AG04450 (cell line): ENCODE measurements around the gene MCC. TPM values are rescaled to one million over a fixed set of nuclear protein-coding genes. Genes with fewer than 3 reads are reported as not detected.

ENCODE experiments used
- CTCF ChIA-PET: fragments of 300-600, 350-600 bp; formaldehyde crosslinking; extraction: SDS; loops from one replicate; lab custom pipeline; 2022; ENCODE audit warnings: antibody characterized with exemption, inconsistent platforms; lab: Charles Lee
- POLR2A ChIA-PET: fragments of 350-600 bp; formaldehyde crosslinking; extraction: SDS; loops from one replicate; lab custom pipeline; 2021; ENCODE audit warnings: antibody characterized with exemption, inconsistent platforms; lab: Yijun Ruan, JAX
- DNase-seq: peaks from one replicate; pipeline ENCODE4 v3.0.0-alpha.2; 2011; ENCODE audit warnings: low read depth, low spot score
- H3K27ac ChIP-seq: one replicate; pipeline ENCODE4 v1.5.1; 2012; ENCODE audit warnings: low read depth, low read length, control low read depth
- H3K27me3 ChIP-seq: one replicate; pipeline ENCODE4 v1.6.0; 2012; ENCODE audit warnings: low read length; ENCODE audit not compliant: control insufficient read depth, insufficient read depth
- H3K4me3 ChIP-seq: 2 replicates; pipeline ENCODE4 v1.5.1; 2011; ENCODE audit warnings: mild to moderate bottlenecking, low read depth, low read length, control low read depth
- H3K9me3 ChIP-seq: 2 replicates; pipeline ENCODE4 v1.5.1; 2012; ENCODE audit warnings: low read length; ENCODE audit not compliant: control insufficient read depth, insufficient read depth
- CTCF ChIP-seq: IDR thresholded peaks from 2 replicates; pipeline ENCODE4 v1.5.1; 2011; ENCODE audit warnings: low read depth, low read length, control low read depth, inconsistent platforms
- polyA plus RNA-seq: library from polyadenylated mRNA; depleted of rRNA; stranded (reverse); fragments of >200 nt; gene quantifications from 2 replicates; pipeline ENCODE4 v1.2.3, GENCODE V29; 2011

MCC gene
- polyA plus RNA-seq, 1 experiment = 17.5 TPM

- Histone ChIP-seq H3K4me3 (no peak overlapping the region), H3K27me3 (no peaks in the 10 kb centered on the region), H3K9me3 (no peaks in the 10 kb centered on the region), H3K27ac (no peak overlapping the region)
- CTCF ChIA-PET = no interaction called here
- no peak for DNase-seq
- no peak for TF ChIP-seq CTCF
- POLR2A ChIA-PET = interaction anchor here (0.6 kb wide), 1 partner anchor 38 kb away, joined by 4 read pairs; no protein-coding TSS in a partner anchor
Observed at GRCh38 chr5:113047234-113047633, 441.0 kb downstream of the MCC start.

GRCh38 chr5:113044776-113045465 is 443.3 kb downstream of the MCC start:
- ChIA-PET POLR2A (no interaction called here), CTCF (interaction anchor here (1.0 kb wide), 1 partner anchor 49 kb away, joined by 3 read pairs; no protein-coding TSS in a partner anchor)
- H3K9me3 ChIP-seq = no peaks in the 10 kb centered on the region

GRCh38 chr5:113043491-113043931 is 444.7 kb downstream of the MCC start:
- ChIA-PET POLR2A (no interaction called here), CTCF (interaction anchor here (1.3 kb wide), 1 partner anchor 48 kb away, joined by 4 read pairs; no protein-coding TSS in a partner anchor)
- H3K27me3 ChIP-seq = no peaks in the 10 kb centered on the region
- H3K4me3 ChIP-seq = no peak overlapping the region
- H3K27ac ChIP-seq = peak overlapping the region; percentile 47
- H3K9me3 ChIP-seq = no peaks in the 10 kb centered on the region
- no peak for DNase-seq
- TF ChIP-seq CTCF = no peak; the same call in 1 of the 2 replicates

More at GRCh38 chr5:113044776-113045465, 443.3 kb downstream of the MCC start:
- H3K27ac ChIP-seq = no peak overlapping the region
- H3K27me3 ChIP-seq = no peaks in the 10 kb centered on the region
- H3K4me3 ChIP-seq = no peak overlapping the region
- no peak for DNase-seq
- TF ChIP-seq CTCF = no peak

GRCh38 chr5:113042491-113043243 is 445.6 kb downstream of the MCC start:
- no peaks in the 10 kb centered on the region for H3K27me3 ChIP-seq
- CTCF ChIA-PET = interaction anchor here (0.6 to 1.3 kb wide), 2 partner anchors 47 to 256 kb away, joined by 4 read pairs; no protein-coding TSS in a partner anchor
- POLR2A ChIA-PET = interaction anchor here (0.7 to 0.9 kb wide), 2 partner anchors 13 to 222 kb away, joined by 4 to 7 read pairs; no protein-coding TSS in a partner anchor
- H3K9me3 ChIP-seq = no peaks in the 10 kb centered on the region
- no peak for TF ChIP-seq CTCF
- peak overlapping the region; percentile 47 for H3K27ac ChIP-seq
- no peak overlapping the region for H3K4me3 ChIP-seq
- DNase-seq = no peak
